GM21381 (cell line): ENCODE data around the gene RWDD4.
A peak's percentile ranks its signal among the peaks of the same experiment; 100 is the strongest.

Experiments
- ATAC-seq: cut with Tn5 transposase; IDR thresholded peaks from one replicate; pipeline ENCODE4 v1.9.1; 2021; ENCODE audit warnings: mild to moderate bottlenecking, moderate library complexity; ENCODE audit not compliant: unreplicated experiment

RWDD4 gene

DNA sequence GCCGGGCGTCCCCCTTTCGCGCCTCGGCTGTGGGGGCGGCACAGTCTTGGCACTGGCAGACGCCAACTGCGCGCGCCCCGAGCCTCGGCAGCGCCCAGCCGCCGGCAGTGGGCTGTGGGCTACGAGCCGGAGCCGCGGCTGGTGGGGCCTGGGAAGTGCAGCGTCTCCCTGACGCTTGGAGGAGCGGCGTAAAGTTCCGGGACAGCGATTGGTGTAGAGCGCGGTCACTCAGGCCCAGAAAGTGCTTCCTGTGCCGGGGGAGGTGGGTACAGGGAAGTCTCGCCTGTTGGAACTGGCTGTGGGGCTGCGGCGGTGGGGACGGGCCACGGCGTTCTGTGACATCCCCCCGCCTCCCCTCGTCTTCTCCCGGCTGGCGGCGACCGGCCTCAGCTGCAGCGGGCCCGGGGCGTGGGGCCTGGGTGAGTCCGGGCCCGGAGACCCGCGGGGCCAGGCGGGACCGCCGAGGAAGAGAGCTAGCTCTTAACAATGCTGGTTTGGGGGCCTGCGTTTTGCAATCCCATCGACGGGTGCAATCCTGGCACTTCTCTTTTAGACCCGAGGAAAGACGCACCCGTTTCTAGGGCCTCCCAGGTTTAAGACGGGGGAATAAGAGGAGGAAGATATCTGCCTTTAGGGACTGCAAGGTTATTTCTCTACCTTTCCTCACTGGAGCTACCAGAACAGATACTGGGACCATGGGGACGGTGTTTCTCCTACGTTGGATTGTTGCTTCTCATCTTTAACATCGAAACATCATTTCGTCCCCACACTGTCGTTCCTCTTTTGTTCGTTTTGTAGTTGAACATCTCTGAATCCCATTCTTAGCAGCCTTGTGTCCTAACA, at the start of gene RWDD4, which contains the start of gene TRAPPC11:
Gene RWDD4 (minus strand): TSS at position 157 of the 843 bp plus-strand sequence. CDS start 233 bp downstream, outside the sequence.
Gene TRAPPC11 (plus strand): TSS at position 265 of the 843 bp plus-strand sequence. CDS start 4,575 bp downstream, outside the sequence.
- ATAC-seq: peak; percentile 98

DNA sequence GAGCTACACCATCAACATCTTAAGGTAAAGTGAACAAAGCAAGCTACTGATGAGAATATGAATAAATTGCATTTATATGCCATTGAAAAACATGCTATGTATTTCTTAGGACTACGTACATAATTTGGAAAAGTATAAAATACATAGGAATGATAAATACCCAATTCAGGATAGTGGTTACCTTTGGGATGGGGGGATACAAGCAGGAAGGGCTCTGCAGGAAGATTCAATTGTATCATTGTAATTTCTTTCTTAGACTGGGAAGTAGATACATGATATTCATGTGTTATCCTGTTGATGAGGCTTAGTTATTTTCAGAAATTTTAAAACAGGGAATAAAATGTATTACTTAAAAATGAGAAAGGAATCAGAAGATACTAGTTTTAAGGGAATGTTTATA, 43.5 kb upstream of the RWDD4 start:
- ATAC-seq: no peak

DNA sequence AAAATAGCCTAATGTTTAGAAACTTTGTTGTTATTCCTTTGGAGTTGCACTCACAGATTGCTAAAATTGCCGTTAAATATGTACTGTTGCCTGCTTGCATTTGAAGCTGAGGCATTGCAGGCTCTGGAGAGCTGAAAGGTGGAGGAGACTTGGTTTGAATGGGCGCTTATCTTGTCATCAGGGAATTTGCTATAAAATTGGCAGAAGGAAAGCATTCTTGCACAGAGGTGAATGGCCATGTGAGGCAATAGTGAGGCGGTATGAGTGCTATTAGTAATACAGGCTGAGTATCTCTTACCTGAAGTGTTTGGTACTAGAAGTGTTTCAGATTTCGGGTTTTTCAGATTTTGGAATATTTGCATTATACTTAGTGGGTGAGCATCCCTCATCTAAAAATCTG, 41.4 kb upstream of the RWDD4 start:
- no peak for ATAC-seq

DNA sequence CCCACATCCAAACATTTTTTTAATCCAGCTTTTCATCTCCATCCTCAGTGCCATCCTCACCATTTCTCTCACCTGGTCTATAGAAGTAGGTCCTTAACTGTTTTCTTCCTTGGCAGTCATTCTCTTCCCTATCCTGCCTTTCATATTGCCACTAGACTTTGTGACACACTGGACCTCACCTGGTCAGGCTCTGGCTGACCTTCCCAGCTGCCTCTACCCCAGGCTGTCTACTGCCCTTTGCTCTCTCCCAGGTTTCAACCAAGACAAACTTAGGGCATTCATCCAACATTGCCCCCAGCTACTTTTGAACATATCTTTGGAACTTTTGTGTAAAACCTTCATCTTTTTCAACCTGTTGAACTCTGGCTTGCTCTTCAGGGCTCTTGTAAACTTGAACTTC, 39.9 kb upstream of the RWDD4 start:
- no peak for ATAC-seq

DNA sequence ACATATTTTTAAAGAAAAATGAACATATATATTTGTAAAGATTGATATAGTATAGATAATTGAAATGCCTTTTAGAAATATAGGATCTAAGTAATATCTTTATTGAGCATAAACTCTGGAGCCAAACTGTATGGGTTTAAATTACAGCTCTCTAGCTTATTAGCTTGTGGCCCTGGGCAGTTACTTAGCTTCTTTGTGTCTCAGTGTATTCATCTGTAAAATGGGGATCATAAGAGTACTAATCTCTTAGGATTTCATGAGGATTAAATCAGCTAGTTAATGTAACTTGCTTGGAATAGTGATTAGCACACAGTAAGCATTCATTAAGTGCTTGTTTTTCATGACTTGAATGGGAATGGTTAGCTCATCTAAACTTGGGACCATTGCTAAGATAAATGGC, 32.9 kb upstream of the RWDD4 start:
- ATAC-seq: no peak

DNA sequence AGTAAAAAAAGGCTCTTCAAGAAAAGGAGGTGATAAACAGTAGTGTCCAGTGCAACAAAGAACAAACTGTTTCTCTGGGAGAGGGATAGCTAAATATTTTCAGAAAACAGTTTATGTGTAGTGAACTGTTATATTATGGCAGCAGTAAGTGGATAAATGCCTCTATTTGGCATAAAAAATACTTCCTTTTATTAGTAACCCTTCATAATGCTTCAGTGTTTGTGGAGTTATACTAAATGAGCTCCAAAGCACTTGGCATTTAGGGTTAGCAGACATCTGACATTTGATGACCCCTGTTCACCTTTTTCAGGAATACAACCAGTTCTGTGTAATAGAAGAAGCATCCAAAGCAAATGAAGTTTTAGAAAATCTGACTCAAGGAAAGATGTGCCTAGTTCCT, 32.0 kb upstream of the RWDD4 start:
- ATAC-seq: no peak

DNA sequence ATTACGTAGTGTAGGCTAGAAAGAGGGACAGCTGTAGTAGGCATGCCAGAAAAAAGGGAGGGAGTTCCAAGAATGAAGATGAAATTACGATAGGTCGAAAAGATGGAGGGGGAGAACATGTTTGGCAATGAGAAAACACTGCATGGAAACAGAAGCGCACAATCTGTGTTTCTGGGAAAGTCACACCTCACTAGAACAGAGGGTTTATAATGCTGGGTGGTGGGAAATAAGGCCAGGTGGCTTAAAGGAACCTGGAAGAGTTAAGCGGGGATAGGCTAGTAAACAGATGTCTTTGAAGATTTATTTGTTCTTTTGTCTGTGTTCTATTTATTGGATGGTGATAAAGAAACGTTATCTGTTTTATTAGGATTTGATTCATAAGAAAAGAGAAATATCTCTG, 29.2 kb upstream of the RWDD4 start:
- ATAC-seq: no peak

DNA sequence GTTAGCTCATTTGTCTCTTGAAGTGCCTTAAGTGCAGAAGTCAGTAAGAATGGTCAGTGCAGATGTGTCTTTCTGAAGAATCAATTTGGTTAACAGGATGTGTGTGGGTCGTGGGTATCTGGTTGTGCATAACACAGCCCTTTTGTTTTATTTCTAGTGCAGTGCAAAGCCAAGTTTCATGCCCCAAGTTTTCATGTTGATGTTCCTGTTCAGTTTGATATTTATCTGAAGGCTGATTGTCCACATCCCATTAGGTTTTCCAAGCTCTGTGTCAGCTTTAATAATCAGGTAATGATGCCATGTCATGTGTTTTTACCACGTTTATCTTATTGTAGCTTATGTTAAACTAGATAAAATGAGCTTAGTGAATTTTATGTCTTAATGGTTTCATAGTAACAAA, 27.5 kb upstream of the RWDD4 start:
- ATAC-seq: no peak

DNA sequence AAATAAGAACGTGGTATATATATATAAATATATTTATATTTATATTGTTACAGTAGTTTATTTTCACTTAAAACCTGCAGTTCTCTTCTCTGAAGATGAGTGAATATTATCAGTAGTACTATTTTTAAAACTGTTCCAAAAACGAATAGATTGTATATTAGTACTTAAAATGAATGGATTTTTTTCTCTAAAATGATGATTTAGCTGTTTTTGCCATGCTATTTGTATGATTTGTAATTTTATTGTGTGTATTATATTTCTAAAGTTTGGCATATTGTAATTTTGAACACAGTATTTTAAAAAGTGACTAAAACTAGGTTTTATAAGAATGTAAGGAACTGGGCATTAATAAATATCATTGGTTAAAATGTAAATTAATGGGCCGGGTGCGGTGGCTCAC, 22.1 kb upstream of the RWDD4 start:
- no peak for ATAC-seq

DNA sequence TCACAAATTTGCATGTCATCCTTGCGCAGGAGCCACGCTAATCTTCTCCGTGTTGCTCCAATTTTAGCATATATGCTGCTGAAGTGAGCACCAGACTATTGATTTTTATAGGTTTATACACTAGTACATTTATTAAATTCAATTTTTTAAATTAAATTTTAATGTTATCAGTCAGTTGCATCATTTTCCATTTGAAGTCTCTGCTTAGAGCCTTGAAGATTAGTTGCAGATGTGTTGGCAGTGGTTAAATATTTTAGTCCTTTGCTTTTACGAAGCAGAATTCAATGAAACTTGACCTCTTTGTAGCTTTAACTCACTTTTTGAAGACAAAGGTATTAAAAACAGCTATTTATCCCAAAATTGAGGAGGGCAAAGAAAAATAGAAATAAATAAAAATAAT, 16.6 kb upstream of the RWDD4 start:
- ATAC-seq: no peak

DNA sequence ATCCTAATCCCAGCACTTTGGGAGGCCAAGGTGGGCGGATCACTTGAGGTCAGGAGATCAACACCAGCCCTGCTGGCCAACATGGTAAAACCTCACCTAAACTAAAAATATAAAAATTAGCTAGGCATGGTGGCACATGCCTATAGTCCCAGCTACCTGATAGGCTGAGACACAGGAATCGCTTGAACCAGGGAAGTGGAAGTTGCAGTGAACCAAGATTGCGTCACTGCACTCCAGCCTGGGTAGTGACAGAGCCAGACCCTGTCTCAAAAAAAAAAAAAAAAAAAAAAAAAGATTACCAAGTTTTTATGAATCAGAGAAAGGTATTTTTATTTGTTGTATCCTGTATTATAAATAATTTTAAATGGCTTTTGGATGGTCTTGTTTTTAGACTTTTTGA, 15.2 kb upstream of the RWDD4 start:
- no peak for ATAC-seq

DNA sequence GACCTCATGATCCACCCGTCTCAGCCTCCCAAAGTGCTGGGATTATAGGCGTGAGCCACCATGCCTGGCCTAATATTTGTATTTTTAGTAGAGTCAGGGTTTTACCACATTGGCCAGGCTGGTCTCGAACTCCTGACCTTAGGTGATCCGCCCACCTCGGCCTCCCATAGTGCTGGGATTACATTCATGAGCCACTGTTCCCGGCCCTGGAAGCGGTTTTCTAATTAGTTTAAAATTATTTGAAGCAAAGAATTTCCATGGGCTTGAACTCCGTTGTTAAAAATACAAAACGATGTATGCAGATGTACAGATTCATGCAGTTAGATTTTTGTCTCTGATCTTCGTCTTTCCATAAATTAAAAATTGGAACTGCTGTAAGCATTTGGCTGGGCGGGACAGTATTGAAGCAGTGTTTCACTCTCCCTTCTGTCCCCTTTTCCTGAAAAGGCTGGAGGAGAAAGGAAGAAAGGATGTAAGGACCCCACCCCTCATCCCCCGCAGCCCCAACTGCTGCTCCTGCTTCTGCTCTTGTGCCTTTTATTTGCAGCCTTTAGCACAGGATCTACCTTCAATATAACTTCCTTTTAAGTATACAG, 12.1 kb upstream of the RWDD4 start:
- ATAC-seq: no peak

DNA sequence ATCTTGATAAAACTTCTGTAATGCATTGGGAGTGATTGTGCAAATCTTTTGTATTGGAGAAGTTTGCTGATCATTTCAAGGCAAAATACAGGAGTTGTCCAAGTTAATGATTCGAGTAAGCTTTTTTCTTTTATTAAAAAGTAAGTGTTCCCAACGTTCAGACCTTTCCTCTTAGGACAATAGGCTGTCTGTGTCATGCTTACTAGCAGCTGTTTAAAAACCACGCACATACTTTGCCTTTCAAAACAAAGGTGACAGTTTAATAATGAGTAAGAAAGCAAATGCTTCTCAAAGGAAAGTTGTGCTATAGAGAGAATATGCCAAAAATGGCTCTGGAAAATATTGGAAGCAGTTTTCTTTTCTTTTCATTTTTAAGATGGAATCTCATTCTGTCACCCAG, 11.3 kb upstream of the RWDD4 start:
- ATAC-seq: no peak

DNA sequence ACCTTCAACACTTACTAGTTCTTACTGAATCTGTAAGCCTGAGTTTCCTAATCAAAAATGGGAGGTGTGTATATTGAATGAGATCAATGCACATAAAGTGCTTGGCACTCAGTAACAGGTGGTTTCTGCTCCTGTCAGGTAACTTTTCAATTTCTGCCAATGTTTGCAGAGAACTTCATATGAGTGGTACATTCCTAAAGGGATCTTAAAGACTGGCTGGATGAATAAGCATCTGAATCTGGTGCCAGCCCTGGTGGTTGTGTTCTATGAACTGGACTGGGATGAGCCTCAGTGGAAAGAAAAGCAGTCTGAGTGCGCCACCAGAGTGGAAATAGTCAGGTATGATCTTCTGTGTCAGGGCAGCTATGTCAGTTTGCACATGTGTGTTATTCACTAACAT, 7.1 kb upstream of the RWDD4 start:
- ATAC-seq: no peak

DNA sequence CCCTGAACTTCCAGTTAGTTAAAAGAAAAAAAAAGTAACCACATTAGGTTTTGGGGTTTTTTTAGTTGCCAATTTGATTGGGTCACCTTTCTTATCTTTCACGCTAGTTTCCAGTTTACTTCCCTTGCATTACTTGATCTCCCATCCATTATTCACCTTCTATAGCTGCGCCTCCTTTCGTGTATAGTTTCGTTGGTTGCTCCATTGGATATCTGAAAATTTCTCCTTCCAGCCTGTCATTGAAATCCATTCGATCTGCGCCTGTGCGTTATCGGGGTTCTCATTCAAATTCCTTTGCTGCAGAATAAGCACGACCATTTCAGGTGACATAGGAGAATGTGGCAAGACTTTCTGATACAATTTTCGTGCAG, 872 bp upstream of the RWDD4 start:
- ATAC-seq: no peak

DNA sequence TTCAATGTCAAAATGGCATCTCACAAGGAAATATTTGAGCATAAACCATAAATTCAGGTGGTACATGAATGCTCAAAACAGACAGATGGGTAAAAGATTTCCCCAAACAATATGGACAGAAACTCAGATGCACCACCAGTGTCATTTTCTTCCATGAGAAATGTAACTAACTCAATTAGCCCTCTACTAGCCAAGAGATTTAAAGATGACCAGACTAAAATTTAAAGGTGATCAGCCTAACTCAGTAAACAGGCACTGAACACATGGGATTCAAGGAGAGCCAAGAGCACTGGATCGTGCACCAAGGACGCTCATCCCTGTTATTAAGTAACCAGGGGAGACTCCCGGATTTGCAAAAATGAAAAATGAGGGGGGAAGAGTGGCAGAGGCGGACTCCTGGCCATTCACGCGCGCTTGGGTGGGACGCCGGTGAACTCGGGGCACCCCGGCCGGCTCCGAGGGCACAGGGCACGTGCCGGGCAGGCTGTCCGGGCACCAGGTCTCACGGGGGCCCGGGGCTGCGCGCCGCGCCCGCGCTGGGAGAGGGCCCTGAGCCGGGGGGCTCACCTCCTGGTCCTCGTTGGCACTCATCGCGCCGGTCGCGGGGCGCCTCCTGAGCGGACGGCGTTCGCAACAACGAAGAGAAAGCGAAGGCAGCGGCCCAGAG, 490 bp downstream of the RWDD4 start:
- ATAC-seq: peak; percentile 31

DNA sequence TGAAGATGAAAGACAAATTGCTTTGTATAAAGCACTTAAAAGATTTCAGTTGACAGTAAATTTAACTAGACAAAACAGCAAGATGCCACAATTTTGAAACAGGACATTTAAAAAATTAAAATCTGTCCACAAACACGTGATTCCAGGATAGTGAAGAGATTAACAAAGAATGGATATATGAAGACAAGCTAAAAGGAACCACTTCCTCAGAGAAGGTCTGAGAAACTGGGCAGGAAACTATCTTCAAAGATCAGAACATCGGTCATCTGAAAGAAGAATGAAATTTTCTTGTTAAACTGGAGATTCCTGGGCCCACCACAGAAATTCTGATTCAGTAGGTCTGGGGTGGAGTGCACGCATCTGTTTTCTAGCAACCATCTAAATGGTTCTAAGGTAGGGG, 1.4 kb downstream of the RWDD4 start:
- ATAC-seq: no peak

DNA sequence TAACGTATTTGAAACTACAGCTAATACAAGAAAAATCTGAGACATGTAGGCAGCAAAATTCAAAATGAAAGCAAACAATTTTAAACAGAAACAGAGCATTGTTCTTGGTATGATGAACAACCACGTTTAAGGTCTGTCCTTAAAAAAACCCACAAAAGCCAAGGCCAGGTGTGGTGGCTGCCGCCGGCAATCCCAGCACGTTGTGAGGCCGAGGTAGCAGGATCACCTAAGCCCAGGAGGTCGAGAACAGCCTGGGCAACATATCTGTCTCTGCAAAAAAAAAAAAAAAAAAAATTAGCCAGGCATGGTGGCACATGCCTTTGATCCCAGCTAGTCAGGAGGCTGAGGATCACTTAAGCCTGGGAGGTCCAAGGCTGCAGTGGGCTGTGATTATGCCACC, 13.7 kb downstream of the RWDD4 start:
- ATAC-seq: no peak

DNA sequence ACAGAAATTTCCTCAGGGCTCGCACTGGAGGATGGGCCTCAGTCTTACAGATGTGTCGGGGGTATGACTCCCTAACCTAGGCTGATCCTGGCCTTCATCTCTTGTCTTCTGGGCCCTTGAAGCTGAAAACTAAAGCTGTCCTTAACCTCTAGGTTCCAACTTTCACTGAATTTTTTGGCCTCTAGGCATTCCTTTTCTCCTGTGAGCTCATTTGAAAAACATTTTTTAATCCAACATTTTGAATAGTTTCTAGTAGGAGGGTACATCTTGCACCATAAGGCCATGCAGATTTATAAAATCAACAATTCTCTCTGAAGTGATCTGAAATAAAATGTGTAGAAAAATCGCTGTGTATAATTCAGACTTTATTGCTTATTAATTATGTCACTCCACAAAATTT, 19.7 kb downstream of the RWDD4 start:
- ATAC-seq: no peak

DNA sequence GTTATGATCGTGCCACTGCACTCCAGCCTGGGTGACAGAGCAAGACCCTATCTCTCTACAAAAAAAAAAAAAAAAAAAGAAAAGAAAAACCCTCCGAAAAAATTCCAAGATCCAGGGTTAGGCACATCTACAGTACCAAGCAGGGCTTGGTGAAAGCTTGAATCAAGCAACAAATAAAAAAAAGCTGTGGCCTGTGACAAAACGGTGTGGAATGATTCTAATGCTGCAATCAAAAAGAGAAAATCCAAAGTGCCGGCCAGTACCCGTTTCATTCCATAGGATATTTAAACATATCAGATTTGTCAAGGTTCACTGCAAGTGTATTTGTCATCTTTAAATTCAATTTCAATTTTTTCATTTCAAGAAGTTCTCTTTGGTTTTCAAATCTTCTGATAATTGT, 20.5 kb downstream of the RWDD4 start:
- no peak for ATAC-seq

DNA sequence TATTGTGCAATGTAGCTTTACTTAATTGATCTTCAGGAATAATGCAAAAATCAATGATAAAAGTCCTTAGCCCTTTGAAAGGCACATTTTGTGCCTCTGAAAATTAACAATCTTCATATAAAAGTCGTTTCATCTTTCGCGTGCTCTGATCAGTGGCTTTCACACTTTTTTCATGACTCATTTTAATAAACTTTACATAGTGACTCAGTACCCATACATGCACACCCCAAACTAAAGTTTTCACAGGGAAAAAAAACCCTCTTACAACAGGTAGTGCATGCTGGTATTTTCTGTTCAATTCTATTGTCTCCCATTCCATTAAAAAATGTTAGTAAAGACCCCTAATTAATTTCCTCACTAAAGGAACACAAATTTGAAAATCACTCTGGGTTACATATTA, 21.5 kb downstream of the RWDD4 start:
- no peak for ATAC-seq

DNA sequence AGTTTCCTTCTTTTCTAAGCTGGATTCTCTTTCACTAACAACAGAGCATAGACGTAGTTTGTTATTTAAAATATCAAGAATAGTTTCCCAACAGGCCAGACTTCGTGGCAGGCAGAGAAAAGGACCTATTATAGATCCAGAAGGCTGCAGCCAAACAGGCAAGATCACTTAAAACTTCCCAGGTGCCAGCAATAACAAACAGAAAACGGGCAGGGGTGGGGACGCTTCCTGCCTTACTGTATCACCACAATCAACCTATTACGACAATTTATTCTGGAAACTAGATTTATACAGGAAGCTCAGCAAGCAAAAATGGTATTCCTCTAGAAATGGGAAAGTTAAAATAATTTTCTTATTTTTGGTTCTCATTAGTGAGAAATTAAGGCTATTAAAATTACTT, 22.1 kb downstream of the RWDD4 start:
- no peak for ATAC-seq
